ENCODE results near the gene TMPRSS5.

GRCh38 chr11:113701491-113701890 lies 4.6 kb downstream of the TMPRSS5 start:
- TF ChIP-seq CTCF (IDR thresholded peaks at IDR 0.05 in 2 of 3, conservative IDR thresholded peaks at IDR 0.05 in 1 of 3; ENCODE audit: control insufficient read depth in 2 of 3, extremely low read depth in 1 of 3, insufficient read depth in 1 of 3, low read depth in 3 of 3, low read length in 3 of 3) (no peak), POLR2A (IDR thresholded peaks at IDR 0.05; ENCODE audit: low read depth, low read length) (no peak), FOXM1 (IDR thresholded peaks at IDR 0.05; ENCODE audit: low read depth, low read length) (no peak), GABPA (IDR thresholded peaks at IDR 0.05; ENCODE audit: low read depth) (no peak), KLF5 (IDR thresholded peaks at IDR 0.05; ENCODE audit: partially characterized antibody) (no peak), ZSCAN29 (IDR thresholded peaks at IDR 0.05) (no peak), CBFB (IDR thresholded peaks at IDR 0.05; ENCODE audit: low read depth) (no peak), JUNB (IDR thresholded peaks at IDR 0.05) (no peak), SRF (IDR thresholded peaks at IDR 0.05; ENCODE audit: low read depth in 2 of 2, low read length in 2 of 2) (no peak)

Measured in GM12878 (cell line).